ENCODE data around the gene PRSS2.
A peak's percentile ranks its signal among the peaks of the same experiment; 100 is the strongest.

Gene PRSS2

DNA sequence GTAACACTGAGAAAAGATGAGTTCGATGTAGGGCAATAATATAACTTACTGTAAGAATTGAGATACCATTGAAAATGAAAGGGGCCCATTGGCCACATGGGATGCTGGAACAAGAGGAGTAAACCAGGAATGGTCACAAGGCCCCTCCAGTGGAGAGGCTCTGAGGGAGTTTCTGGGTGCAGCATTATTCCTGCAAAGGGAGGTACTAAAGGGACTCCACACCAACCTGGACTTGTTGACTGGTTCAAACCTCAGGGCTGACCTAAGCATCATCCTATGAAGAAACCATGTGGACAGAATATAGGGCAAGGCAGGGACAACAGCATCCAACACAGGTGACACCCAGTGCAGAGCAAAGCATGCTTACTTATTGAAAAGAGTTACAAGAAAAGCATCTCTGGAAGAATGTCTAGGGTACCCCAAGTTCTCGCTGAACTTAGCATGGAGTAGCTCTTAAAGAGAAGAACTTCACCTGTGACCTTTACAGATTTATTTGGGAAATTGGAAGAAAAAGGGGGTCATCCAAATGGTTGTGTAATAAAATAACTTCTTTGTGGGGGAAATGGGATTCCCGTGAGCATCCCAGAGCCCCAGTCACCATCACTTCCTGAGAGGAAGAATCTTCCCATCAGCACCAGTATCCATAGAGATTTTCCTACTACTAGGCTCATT, 34.7 kb downstream of the PRSS2 start:
- DNase-seq: no peak

- DNase-seq: peak; percentile 90
Measured at GRCh38 chr7:142806022-142806356, 35.2 kb downstream of the PRSS2 start.

GRCh38 chr7:142806957-142807356, 36.2 kb downstream of the PRSS2 start:
- no peak for DNase-seq

DNA sequence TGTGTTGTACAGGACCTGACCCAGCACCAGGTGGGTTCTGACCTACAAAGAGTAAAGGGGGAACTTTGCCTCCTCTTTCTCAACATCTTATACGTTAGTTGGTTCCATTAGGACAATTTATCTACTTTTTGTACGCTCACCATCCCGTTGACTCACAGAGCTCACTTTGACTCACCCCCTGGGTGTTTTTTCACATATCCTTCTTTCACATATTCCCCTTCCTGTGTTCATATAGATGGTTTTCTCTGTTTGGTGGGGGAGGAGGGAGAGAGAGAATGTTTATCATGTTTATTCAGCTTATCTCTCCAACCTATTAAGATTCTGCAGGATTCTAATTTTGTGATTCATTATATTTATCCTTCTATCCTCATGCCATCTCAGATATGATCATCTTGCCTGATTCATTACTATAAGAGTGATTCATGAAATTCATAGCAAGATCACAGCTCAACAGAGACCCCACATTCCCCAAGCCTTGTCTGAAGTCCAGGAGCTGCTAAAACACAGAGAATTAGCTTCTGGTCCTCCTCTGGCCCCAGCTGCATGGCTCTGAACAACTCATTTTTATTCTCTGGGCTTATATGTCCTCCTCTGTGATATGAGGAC, 37.2 kb downstream of the PRSS2 start:
- DNase-seq: no peak

DNA sequence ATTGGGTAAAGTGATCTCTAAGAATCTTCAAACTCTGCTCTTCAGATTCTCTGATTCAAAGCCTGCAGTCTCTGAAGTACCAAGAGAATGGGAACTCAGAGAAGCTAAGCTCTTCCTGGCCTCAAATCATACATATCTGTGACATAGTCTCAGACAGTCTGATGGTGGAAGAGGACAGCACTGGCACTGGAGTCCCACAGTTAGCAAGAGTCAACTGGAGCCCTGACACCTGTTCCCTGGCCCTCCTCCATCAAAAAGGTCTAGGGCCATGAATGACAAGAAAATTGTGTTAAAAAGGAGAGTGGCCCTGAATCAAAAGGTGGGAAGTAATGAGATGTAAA, 37.7 kb downstream of the PRSS2 start:
- DNase-seq: peak; percentile 42

DNA sequence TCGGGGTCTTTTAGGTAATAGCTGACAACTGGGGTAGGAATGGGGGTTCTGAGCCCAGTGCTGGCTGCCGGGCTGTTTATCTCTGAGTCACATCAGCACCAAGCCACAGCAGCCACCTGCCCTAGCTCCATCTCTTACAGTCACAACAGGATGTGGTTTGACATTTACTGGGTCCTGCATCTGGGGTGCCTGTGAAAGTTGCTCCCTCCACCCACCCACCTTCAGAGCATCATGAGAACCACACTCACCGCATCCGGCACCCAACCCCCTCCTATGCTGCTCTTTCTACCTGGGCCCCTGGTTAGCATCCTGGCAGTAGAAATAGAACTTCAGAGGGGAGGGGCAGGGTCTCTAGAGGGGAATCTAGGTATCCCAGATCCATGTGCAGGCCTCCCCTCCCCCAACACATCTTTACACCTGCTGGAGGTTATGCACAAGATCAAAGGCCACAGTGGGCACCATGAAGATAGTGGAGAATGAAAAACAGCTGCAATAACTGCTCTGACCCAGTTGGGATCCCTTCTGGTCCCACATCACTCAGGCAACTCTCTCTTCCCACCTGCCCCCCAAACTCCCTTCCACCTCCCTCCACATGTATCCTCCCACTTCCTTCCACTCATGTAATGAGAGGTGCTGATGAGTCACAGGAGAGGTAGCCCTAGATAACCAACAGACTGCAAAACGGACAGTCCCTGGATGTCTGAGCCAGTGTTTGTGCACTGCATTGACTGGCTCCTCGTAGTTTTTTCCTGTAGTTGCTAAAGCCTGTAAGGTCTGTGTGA, 38.2 kb downstream of the PRSS2 start:
- DNase-seq: peak; percentile 88

GRCh38 chr7:142809671-142810070, 38.9 kb downstream of the PRSS2 start:
- no peak for DNase-seq

DNA sequence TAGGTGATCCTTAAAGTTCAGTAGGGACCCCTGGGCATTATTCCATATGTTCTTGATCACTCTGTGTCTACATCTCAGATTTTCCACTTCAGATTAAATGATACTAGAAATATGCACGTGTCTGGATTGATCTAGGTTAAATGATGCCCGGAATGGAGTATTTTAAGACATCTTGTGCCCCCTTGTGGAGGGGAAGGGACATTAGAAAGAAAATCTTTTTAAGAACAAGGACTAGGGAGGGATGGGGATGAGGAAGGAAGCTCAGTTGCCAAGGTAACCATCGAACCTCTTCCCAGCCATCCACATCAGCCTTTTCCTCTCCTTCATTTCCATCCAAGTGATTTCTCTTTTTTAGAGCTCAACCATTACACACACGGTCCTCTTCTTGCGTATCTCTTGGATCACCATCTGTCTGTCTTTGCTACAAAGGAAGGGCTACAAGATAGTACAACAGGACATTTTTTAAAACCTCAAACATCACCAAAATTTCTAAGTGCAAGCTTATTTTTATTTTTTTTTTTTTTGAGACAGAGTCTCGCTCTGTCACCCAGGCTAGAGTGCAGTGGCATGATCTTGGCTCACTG, 40.5 kb downstream of the PRSS2 start:
- DNase-seq: peak; percentile 86

GRCh38 chr7:142812437-142813215, 41.9 kb downstream of the PRSS2 start:
- DNase-seq: peak; percentile 79

- no peak for DNase-seq
Measured at GRCh38 chr7:142813226-142813625, 42.5 kb downstream of the PRSS2 start.

DNA sequence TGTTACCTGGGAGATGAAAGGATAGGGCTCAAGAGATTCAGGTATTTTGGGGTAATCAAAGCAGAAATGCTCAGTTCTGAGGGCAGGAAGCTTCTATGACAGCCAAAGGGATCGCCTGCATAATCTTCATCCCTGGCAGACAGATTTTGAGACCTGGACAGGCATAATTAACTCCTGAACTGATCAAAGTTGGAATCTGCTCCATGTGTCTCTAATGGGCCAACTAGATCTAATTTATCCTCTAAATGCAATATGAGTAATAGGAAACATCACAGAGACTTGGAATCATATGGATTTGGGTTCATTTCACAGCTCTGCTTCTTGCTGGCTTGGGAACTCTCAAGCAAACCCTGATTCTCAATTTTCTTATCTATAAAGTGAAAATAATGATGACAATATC, 42.9 kb downstream of the PRSS2 start:
- DNase-seq: no peak

DNA sequence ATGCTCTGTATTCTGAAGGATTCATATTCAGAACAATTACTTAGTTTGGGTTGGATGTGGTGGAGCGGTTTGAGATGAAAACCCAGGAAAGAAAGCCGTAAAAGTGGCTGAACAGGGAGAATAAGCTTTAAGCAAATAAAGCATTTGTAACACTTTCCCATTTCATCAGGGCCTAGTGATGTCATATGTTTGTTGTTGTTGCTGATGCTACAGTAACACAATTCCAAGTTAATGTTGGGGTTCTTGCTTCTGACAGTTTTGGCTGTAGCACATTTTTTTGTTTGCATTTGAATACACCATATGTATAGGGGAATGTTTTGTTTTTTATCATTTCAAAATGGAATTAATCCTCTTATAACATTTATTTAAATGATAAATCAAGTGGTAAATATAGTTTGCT, 43.7 kb downstream of the PRSS2 start:
- no peak for DNase-seq

DNA sequence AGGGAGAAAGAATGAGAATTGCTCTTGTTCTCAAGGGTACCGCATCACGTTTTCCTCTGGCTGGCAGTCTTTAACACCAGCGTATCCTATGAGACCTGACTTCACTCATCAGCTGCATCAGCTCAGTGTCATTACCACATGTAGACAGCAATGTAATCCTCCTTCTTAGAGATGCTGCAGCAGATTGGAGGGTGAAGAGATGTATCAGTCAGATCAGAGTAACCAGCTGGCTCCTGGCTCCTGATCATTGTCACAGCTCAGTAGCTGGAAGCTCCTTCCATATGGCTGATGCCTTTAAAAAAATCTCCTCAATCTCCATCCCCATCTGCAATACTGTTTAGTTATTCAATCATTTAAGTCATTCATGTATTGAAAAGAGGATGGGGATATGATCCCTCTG, 44.4 kb downstream of the PRSS2 start:
- no peak for DNase-seq

DNA sequence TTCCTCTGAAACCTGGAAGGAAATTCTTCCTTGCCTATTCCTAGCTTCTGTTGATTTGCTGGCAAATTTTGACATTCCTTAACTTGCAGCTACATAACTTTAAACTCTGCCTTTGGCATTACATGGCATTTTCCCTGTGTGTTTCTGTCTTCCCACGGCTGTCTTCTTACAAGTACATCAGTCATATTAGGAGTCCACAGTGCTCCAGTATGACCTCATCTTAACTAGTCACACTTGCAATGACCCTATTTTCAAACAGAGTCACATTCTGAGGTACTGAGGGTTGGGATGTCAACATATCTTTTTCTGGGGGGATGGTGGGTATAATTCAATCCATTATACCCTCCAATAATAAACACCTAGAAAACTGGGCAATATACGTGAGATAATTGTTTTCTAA, 46.7 kb downstream of the PRSS2 start:
- DNase-seq: no peak

GRCh38 chr7:142819530-142819929, 48.8 kb downstream of the PRSS2 start:
- DNase-seq: no peak

- DNase-seq: no peak
Measured at GRCh38 chr7:142822714-142823113, 51.9 kb downstream of the PRSS2 start.

All from hematopoietic multipotent progenitor cell treated with erythropoietin and hydrocortisone succinate and interleukin-3 and kit ligand, for 4 days (in vitro differentiated cells).